Measurements from ENCODE around the gene CDH23.

- TF ChIP-seq, protein P1, sequence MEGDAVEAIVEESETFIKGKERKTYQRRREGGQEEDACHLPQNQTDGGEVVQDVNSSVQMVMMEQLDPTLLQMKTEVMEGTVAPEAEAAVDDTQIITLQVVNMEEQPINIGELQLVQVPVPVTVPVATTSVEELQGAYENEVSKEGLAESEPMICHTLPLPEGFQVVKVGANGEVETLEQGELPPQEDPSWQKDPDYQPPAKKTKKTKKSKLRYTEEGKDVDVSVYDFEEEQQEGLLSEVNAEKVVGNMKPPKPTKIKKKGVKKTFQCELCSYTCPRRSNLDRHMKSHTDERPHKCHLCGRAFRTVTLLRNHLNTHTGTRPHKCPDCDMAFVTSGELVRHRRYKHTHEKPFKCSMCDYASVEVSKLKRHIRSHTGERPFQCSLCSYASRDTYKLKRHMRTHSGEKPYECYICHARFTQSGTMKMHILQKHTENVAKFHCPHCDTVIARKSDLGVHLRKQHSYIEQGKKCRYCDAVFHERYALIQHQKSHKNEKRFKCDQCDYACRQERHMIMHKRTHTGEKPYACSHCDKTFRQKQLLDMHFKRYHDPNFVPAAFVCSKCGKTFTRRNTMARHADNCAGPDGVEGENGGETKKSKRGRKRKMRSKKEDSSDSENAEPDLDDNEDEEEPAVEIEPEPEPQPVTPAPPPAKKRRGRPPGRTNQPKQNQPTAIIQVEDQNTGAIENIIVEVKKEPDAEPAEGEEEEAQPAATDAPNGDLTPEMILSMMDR (IDR thresholded peaks at IDR 0.05) = no peak
- TF ChIP-seq POLR2A (IDR thresholded peaks at IDR 0.05) = no peak
Observed at GRCh38 chr10:71762324-71762723, 365.6 kb downstream of the CDH23 start.
